ENCODE results near the gene FHAD1. TPM values are rescaled to one million over a fixed set of nuclear protein-coding genes. Genes with fewer than 3 reads are reported as not detected.

The FHAD1 gene
- total RNA-seq, 1 experiment from 2014 or later = 0.83 TPM

DNA sequence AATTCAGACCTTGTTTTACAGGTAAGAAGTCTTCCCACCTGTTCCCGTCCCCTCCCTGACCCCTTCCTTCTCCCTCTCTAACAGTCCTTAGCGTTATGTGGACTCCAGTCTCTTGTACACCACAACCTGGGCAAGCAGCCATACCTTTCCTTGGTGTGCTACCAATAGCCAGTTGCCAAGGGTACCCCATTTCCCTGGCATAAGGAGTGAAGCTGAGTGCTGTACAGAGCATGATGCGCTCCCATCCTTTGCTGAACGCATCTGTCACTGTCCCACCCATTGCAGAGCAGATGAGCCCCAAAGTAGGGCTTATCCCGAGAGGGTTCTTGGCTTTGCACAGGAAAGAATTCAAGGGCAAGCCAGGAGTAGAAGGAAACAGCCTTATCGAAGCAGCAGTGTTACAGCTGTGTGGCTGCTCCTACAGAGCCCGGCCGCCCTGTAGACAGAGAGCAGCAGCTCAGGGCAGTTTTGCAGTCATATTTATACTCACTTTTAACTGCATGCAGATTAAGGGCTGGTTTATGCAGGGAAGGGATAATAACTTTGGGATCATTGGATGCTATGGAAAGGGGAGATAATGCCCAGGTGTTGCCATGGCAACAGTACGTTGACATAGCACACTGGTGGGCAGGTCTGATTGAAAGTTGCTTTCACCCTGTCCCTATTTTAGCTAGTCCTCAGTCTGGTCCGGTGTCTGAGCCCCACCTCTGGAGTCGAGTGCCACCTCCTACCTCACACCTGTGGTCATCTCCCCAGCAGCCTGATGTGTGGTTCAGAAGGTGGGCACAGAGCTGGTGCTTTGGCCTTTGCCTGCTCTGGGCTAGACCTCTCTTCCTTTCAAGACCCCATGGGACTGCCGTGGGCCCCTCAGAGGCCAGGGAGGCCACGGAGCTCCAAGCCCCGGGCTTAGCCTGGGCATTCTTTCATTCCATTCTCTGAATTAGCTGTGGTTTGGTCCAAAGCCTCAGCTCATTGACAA is 5.1 kb downstream of the FHAD1 start:
- Histone ChIP-seq H3K36me3 (replicated peaks; ENCODE audit: control insufficient read depth, insufficient read depth, low read length) (no peaks in the 10 kb centered on the region), H3K27me3 (ENCODE audit: control insufficient read depth, insufficient read depth, low read length) (no peaks in the 10 kb centered on the region; the same call in 1 of the 2 replicates), H3K4me3 (ENCODE audit: insufficient read depth, low read depth, low read length) (no peak overlapping the region)
- no peak for DNase-seq

GRCh38 chr1:15254559-15254958 is 7.5 kb downstream of the FHAD1 start:
- no peak for DNase-seq
- Histone ChIP-seq H3K27me3 (ENCODE audit: control insufficient read depth, insufficient read depth, low read length) (no peaks in the 10 kb centered on the region; the same call in 1 of the 2 replicates), H3K36me3 (replicated peaks; ENCODE audit: control insufficient read depth, insufficient read depth, low read length) (no peaks in the 10 kb centered on the region), H3K4me3 (ENCODE audit: insufficient read depth, low read depth, low read length) (no peak overlapping the region)

DNA sequence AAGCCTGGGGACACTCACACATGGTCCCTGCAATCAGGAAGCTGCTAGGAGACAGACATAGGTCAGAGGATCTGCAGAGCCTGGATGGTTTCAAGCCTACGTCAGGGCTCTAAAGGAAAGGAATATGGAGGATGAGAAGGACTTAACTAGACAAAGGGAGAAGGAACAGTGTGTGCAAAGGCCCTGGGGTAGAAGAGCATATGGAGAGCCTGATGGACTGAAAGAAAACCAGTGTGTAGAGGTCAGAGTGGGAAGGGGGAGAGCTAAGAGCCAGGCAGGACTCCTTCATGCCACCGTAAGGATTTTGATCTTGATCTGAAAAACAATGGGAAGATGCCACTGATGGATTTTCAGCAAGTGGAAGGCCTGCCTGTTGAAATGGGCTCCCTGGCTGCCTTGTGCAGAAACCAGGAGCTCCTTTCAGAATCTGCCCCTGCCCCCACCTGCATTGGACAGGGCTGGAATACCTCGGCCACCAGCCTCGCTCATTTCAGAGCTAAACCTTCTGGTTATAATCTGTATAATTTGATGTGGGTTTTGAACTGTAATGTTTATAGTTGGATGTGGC is 8.6 kb downstream of the FHAD1 start:
- Histone ChIP-seq H3K27me3 (ENCODE audit: control insufficient read depth, insufficient read depth, low read length) (no peaks in the 10 kb centered on the region; the same call in 1 of the 2 replicates), H3K4me3 (ENCODE audit: insufficient read depth, low read depth, low read length) (no peak overlapping the region), H3K36me3 (replicated peaks; ENCODE audit: control insufficient read depth, insufficient read depth, low read length) (no peaks in the 10 kb centered on the region)
- no peak for DNase-seq

GRCh38 chr1:15256584-15256983 is 9.6 kb downstream of the FHAD1 start:
- Histone ChIP-seq H3K27me3 (ENCODE audit: control insufficient read depth, insufficient read depth, low read length) (no peaks in the 10 kb centered on the region; the same call in 1 of the 2 replicates), H3K4me3 (ENCODE audit: insufficient read depth, low read depth, low read length) (no peak overlapping the region), H3K36me3 (replicated peaks; ENCODE audit: control insufficient read depth, insufficient read depth, low read length) (no peaks in the 10 kb centered on the region)
- no peak for DNase-seq

DNA sequence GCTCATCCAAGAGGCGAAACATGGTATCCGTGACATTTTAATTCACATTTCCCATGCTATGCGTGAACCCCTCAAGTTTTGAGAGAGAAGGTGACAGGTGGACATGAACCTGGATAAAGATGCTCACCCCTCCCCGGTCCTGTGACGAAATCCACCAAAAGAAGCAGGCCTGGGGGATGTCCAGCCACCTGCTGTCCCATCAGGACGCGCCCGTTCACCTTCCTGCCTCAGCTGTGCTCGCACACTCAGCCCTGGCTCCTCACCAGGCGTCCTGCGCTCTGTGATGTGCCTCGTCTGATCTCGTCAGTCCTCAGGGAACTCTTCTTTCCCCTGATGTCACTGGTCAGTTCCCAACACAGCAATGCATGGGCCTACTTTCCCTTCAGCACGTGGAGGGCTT is 10.3 kb downstream of the FHAD1 start:
- no peaks in the 10 kb centered on the region for H3K36me3 ChIP-seq (replicated peaks; ENCODE audit: control insufficient read depth, insufficient read depth, low read length)
- no peak for DNase-seq
- no peaks in the 10 kb centered on the region; the same call in 1 of the 2 replicates for H3K27me3 ChIP-seq (ENCODE audit: control insufficient read depth, insufficient read depth, low read length)
- H3K4me3 ChIP-seq (ENCODE audit: insufficient read depth, low read depth, low read length) = no peak overlapping the region

GRCh38 chr1:15258833-15259621 is 12.0 kb downstream of the FHAD1 start:
- Histone ChIP-seq H3K36me3 (replicated peaks; ENCODE audit: control insufficient read depth, insufficient read depth, low read length) (no peaks in the 10 kb centered on the region), H3K4me3 (ENCODE audit: insufficient read depth, low read depth, low read length) (no peak overlapping the region), H3K27me3 (ENCODE audit: control insufficient read depth, insufficient read depth, low read length) (no peaks in the 10 kb centered on the region; the same call in 1 of the 2 replicates)
- DNase-seq = no peak

GRCh38 chr1:15259622-15260007 is 12.6 kb downstream of the FHAD1 start:
- H3K4me3 ChIP-seq (ENCODE audit: insufficient read depth, low read depth, low read length) = no peak overlapping the region
- DNase-seq = no peak
- H3K36me3 ChIP-seq (replicated peaks; ENCODE audit: control insufficient read depth, insufficient read depth, low read length) = no peaks in the 10 kb centered on the region
- no peaks in the 10 kb centered on the region; the same call in 1 of the 2 replicates for H3K27me3 ChIP-seq (ENCODE audit: control insufficient read depth, insufficient read depth, low read length)

GRCh38 chr1:15260418-15261154 is 13.6 kb downstream of the FHAD1 start:
- Histone ChIP-seq H3K27me3 (ENCODE audit: control insufficient read depth, insufficient read depth, low read length) (no peaks in the 10 kb centered on the region; the same call in 1 of the 2 replicates), H3K36me3 (replicated peaks; ENCODE audit: control insufficient read depth, insufficient read depth, low read length) (no peaks in the 10 kb centered on the region), H3K4me3 (ENCODE audit: insufficient read depth, low read depth, low read length) (no peak overlapping the region)
- DNase-seq = no peak

DNA sequence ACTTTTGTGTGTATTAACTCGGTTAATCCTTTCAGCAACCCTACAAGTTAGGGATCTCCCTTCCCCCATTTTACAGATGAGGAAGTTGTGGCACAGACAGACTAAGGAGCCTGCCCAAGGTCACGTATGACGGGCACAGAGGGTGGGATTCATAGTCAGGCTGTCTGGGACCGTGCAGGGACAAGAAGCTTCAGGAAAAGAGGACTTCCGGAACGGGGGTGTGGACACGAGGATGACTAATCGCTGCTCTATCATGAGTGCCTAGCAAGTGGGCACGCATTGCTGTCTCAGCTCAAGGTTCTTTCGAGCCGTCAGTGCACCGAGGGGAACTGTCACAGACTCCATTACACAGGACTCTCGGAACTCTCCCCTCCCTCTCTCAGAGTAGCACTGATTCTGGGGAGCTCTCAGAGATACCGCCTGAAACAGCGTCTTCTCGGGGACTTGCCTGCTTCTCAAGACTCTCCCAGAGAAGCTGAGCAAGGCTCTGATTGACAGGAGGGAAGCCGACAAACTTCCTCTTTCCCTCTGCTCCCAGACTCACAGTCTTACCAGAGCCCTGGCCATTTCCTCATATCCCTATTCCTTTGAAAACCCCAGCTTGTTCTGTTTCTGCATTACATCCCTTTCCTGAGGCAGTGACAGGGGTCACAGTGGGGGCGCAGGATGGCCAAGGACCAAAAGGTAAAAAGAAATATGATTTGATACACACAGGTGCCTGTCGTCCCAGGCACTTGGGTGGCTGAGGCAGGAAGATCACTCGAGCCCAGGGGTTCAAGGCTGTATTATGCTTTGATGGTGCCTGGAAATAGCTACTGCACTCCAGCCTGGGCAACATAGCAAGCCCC is 14.4 kb downstream of the FHAD1 start:
- DNase-seq = no peak
- Histone ChIP-seq H3K36me3 (replicated peaks; ENCODE audit: control insufficient read depth, insufficient read depth, low read length) (no peaks in the 10 kb centered on the region), H3K4me3 (ENCODE audit: insufficient read depth, low read depth, low read length) (no peak overlapping the region), H3K27me3 (ENCODE audit: control insufficient read depth, insufficient read depth, low read length) (no peaks in the 10 kb centered on the region; the same call in 1 of the 2 replicates)

DNA sequence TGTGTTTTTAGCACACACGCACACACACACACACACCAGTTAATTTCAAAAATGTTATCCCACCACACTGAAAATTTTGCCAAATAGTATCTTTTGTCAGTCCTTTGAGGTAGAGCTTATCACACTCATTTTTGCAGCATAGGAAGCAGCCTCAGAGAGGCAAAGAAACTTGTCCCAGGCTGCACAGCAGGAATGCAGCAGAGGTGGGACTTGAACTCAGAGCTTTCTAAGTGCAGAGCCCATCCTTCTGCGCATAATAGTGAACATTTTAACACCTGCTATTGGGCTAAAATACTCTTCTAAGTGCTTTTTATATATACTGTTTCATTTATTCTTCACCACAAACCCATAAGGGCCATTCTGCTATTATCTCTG is 15.0 kb downstream of the FHAD1 start:
- H3K27me3 ChIP-seq (ENCODE audit: control insufficient read depth, insufficient read depth, low read length) = no peaks in the 10 kb centered on the region; the same call in 1 of the 2 replicates
- H3K36me3 ChIP-seq (replicated peaks; ENCODE audit: control insufficient read depth, insufficient read depth, low read length) = no peaks in the 10 kb centered on the region
- no peak overlapping the region for H3K4me3 ChIP-seq (ENCODE audit: insufficient read depth, low read depth, low read length)
- DNase-seq = no peak

DNA sequence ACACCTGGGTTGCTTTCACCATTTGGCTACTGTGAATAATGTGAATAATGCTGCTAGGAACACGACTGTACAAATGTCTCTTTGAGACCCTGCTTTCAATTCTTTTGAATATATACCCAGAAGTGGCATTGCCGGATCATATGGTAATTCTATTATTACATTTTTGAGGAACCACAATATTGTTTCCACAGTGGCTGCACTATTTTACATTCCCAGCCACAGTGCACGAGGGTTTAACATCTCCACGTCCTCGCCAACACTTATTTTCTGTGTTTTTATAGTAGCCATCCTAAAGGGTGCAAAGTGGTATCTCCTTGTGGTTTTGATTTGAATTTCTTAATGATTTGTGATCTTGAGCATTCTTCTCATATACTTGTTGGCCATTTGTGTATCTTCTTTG is 15.7 kb downstream of the FHAD1 start:
- Histone ChIP-seq H3K4me3 (ENCODE audit: insufficient read depth, low read depth, low read length) (no peak overlapping the region), H3K27me3 (ENCODE audit: control insufficient read depth, insufficient read depth, low read length) (no peaks in the 10 kb centered on the region; the same call in 1 of the 2 replicates), H3K36me3 (replicated peaks; ENCODE audit: control insufficient read depth, insufficient read depth, low read length) (no peaks in the 10 kb centered on the region)
- no peak for DNase-seq

- Histone ChIP-seq H3K36me3 (replicated peaks; ENCODE audit: control insufficient read depth, insufficient read depth, low read length) (no peaks in the 10 kb centered on the region), H3K4me3 (ENCODE audit: insufficient read depth, low read depth, low read length) (no peak overlapping the region), H3K27me3 (ENCODE audit: control insufficient read depth, insufficient read depth, low read length) (no peaks in the 10 kb centered on the region; the same call in 1 of the 2 replicates)
- DNase-seq = no peak
These were observed 17.7 kb downstream of the FHAD1 start for GRCh38 chr1:15264769-15265168.

GRCh38 chr1:15271196-15271595 is 24.2 kb downstream of the FHAD1 start:
- no peak for DNase-seq
- H3K27me3 ChIP-seq (ENCODE audit: control insufficient read depth, insufficient read depth, low read length) = no peaks in the 10 kb centered on the region; the same call in 1 of the 2 replicates
- H3K36me3 ChIP-seq (replicated peaks; ENCODE audit: control insufficient read depth, insufficient read depth, low read length) = no peaks in the 10 kb centered on the region
- no peak overlapping the region for H3K4me3 ChIP-seq (ENCODE audit: insufficient read depth, low read depth, low read length)

Measured in H7 (cell line).